ENCODE measurements around the gene PPP6R3.
"Not testable (repeated sequence)": the region's sequence is repeated elsewhere in the genome, so short reads cannot be mapped to it uniquely, and the experiment has no call there.

The PPP6R3 gene

GRCh38 chr11:68436985-68437926, 23.3 kb upstream of the PPP6R3 start:
- no peak for DNase-seq

GRCh38 chr11:68437927-68438657, 22.5 kb upstream of the PPP6R3 start:
- no peak for DNase-seq

- DNase-seq: no peak
These were observed 21.8 kb upstream of the PPP6R3 start for GRCh38 chr11:68438658-68439259.

- no peak for DNase-seq
These were observed 21.0 kb upstream of the PPP6R3 start for GRCh38 chr11:68439355-68440065.

- no peak for DNase-seq
These were observed 20.3 kb upstream of the PPP6R3 start for GRCh38 chr11:68440224-68440623.

GRCh38 chr11:68441466-68442230, 18.9 kb upstream of the PPP6R3 start:
- no peak for DNase-seq

GRCh38 chr11:68442433-68442832, 18.1 kb upstream of the PPP6R3 start:
- DNase-seq: no peak

GRCh38 chr11:68444566-68444965, 16.0 kb upstream of the PPP6R3 start:
- DNase-seq: no peak

GRCh38 chr11:68445531-68446035, 15.0 kb upstream of the PPP6R3 start:
- no peak for DNase-seq

- no peak for DNase-seq
These were observed 14.4 kb upstream of the PPP6R3 start for GRCh38 chr11:68446046-68446725.

- peak; percentile 42 for DNase-seq
These were observed 13.3 kb upstream of the PPP6R3 start for GRCh38 chr11:68447015-68447801.

- DNase-seq: not testable (repeated sequence)
These were observed 12.6 kb upstream of the PPP6R3 start for GRCh38 chr11:68447914-68448313.

- no peak for DNase-seq
These were observed 11.9 kb upstream of the PPP6R3 start for GRCh38 chr11:68448604-68449011.

GRCh38 chr11:68449951-68450350, 10.6 kb upstream of the PPP6R3 start:
- DNase-seq: no peak

GRCh38 chr11:68450711-68451110, 9.8 kb upstream of the PPP6R3 start:
- no peak for DNase-seq

GRCh38 chr11:68454767-68455166, 5.8 kb upstream of the PPP6R3 start:
- DNase-seq: peak; percentile 60

- DNase-seq: no peak
These were observed 5.1 kb upstream of the PPP6R3 start for GRCh38 chr11:68455485-68455884.

- DNase-seq: no peak
These were observed 3.2 kb upstream of the PPP6R3 start for GRCh38 chr11:68457216-68457897.

GRCh38 chr11:68457898-68458249, 2.7 kb upstream of the PPP6R3 start:
- no peak for DNase-seq

- not testable (repeated sequence) for DNase-seq
These were observed 2.2 kb upstream of the PPP6R3 start for GRCh38 chr11:68458340-68458739.
